ENCODE data around the gene SEL1L. TPM values are rescaled to one million over a fixed set of nuclear protein-coding genes. Genes with fewer than 3 reads are reported as not detected.

SEL1L gene
- total RNA-seq, 1 donor from 2014 or later, result 28.0 TPM

DNA sequence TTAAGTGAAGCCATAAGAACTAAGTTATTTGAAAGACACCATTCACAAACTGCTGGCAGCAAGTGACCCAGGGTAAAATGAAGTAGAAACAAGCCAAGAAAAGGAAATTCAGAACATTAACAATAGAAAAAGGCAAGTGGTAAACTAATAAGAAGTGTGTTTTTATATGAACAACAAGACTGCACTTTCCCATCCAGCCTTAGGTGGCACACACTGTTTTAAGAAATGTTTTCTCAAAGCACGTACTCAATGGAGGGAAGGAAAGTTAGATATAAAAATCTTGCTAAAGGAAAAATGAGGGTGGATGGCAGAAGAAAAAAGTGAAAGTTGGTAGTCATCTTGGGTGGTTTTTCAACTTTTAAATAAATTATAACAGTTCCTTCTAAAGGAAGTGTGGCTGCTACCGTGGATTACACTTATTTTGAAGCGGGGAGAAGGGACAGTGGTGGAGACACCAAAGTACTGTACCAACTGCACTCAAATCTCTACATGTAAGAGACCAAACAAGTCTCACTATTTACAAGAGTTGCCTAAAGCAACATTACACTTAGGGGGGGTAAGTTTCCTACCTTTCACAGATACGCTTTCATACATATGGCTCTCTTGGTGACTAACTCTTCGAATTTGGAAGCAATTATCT lies 58.8 kb downstream of the SEL1L start:
- no peak overlapping the region for H3K9ac ChIP-seq
- no peak overlapping the region for H2AFZ ChIP-seq (replicated peaks)
- Mint-ChIP-seq H3K4me1 (no peaks in the 10 kb centered on the region), H3K27ac (no peak overlapping the region), H3K36me3 (peaks cover 3% of the 10 kb centered on the region), H3K27me3 (ENCODE audit: insufficient read depth, low read depth) (no peaks in the 10 kb centered on the region), H3K4me3 (no peak overlapping the region), H3K9me3 (no peaks in the 10 kb centered on the region)
- DNase-seq (ENCODE audit: low spot score), result no peak
- no peaks in the 10 kb centered on the region for H3K4me1 ChIP-seq
- H3K9me3 ChIP-seq (ENCODE audit: low read depth), result no peaks in the 10 kb centered on the region
- no peaks in the 10 kb centered on the region for H4K20me1 ChIP-seq (ENCODE audit: low read depth)
- H3K27me3 ChIP-seq, result no peaks in the 10 kb centered on the region
- no peak overlapping the region for H3K4me3 ChIP-seq
- TF ChIP-seq EZH2phosphoT487 (IDR thresholded peaks at IDR 0.05) (no peak), EZH2 (IDR thresholded peaks at IDR 0.05) (no peak)
- TF ChIP-seq, protein P1, sequence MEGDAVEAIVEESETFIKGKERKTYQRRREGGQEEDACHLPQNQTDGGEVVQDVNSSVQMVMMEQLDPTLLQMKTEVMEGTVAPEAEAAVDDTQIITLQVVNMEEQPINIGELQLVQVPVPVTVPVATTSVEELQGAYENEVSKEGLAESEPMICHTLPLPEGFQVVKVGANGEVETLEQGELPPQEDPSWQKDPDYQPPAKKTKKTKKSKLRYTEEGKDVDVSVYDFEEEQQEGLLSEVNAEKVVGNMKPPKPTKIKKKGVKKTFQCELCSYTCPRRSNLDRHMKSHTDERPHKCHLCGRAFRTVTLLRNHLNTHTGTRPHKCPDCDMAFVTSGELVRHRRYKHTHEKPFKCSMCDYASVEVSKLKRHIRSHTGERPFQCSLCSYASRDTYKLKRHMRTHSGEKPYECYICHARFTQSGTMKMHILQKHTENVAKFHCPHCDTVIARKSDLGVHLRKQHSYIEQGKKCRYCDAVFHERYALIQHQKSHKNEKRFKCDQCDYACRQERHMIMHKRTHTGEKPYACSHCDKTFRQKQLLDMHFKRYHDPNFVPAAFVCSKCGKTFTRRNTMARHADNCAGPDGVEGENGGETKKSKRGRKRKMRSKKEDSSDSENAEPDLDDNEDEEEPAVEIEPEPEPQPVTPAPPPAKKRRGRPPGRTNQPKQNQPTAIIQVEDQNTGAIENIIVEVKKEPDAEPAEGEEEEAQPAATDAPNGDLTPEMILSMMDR (IDR thresholded peaks at IDR 0.05), result no peak
- H3K4me2 ChIP-seq, result no peak overlapping the region
- H3F3A ChIP-seq (ENCODE audit: low read depth), result no peaks in the 10 kb centered on the region
- H3K79me2 ChIP-seq (ENCODE audit: low read depth), result no peaks in the 10 kb centered on the region
- H3K27ac ChIP-seq, result no peak overlapping the region
- H3K36me3 ChIP-seq, result no peaks in the 10 kb centered on the region

- no peak for TF ChIP-seq EZH2phosphoT487 (IDR thresholded peaks at IDR 0.05)
- TF ChIP-seq, protein P1 (IDR thresholded peaks at IDR 0.05), result no peak
- no peak for TF ChIP-seq EZH2 (IDR thresholded peaks at IDR 0.05)
- Mint-ChIP-seq H3K9me3 (no peaks in the 10 kb centered on the region), H3K36me3 (no peaks in the 10 kb centered on the region), H3K27ac (no peak overlapping the region), H3K4me3 (no peak overlapping the region), H3K27me3 (ENCODE audit: insufficient read depth, low read depth) (no peaks in the 10 kb centered on the region), H3K4me1 (no peaks in the 10 kb centered on the region)
- no peak overlapping the region for H3K4me3 ChIP-seq
- H3K27ac ChIP-seq, result no peak overlapping the region
- H3K79me2 ChIP-seq (ENCODE audit: low read depth), result no peaks in the 10 kb centered on the region
- H3K9ac ChIP-seq, result no peak overlapping the region
- H3K27me3 ChIP-seq, result no peaks in the 10 kb centered on the region
- no peak overlapping the region for H3K4me2 ChIP-seq
- H2AFZ ChIP-seq (replicated peaks), result no peak overlapping the region
- no peaks in the 10 kb centered on the region for H3F3A ChIP-seq (ENCODE audit: low read depth)
- no peaks in the 10 kb centered on the region for H4K20me1 ChIP-seq (ENCODE audit: low read depth)
- no peaks in the 10 kb centered on the region for H3K9me3 ChIP-seq (ENCODE audit: low read depth)
- DNase-seq (ENCODE audit: low spot score), result no peak
- no peaks in the 10 kb centered on the region for H3K4me1 ChIP-seq
- H3K36me3 ChIP-seq, result no peaks in the 10 kb centered on the region
Measured at GRCh38 chr14:81474148-81474492, 59.5 kb downstream of the SEL1L start.

- no peak overlapping the region for H2AFZ ChIP-seq (replicated peaks)
- H3F3A ChIP-seq (ENCODE audit: low read depth), result no peaks in the 10 kb centered on the region
- no peaks in the 10 kb centered on the region for H3K4me1 ChIP-seq
- H3K27ac ChIP-seq, result no peak overlapping the region
- H3K9ac ChIP-seq, result no peak overlapping the region
- no peaks in the 10 kb centered on the region for H3K36me3 Mint-ChIP-seq
- H3K9me3 ChIP-seq (ENCODE audit: low read depth), result no peaks in the 10 kb centered on the region
- H3K4me3 Mint-ChIP-seq, result no peak overlapping the region
- H3K36me3 ChIP-seq, result no peaks in the 10 kb centered on the region
- no peaks in the 10 kb centered on the region for H3K9me3 Mint-ChIP-seq
- H4K20me1 ChIP-seq (ENCODE audit: low read depth), result no peaks in the 10 kb centered on the region
- H3K79me2 ChIP-seq (ENCODE audit: low read depth), result no peaks in the 10 kb centered on the region
- H3K4me3 ChIP-seq, result no peak overlapping the region
- no peak for TF ChIP-seq EZH2phosphoT487 (IDR thresholded peaks at IDR 0.05)
- TF ChIP-seq, protein P1 (IDR thresholded peaks at IDR 0.05), result no peak
- TF ChIP-seq EZH2 (IDR thresholded peaks at IDR 0.05), result no peak
- H3K27me3 ChIP-seq, result no peaks in the 10 kb centered on the region
- no peak overlapping the region for H3K27ac Mint-ChIP-seq
- H3K27me3 Mint-ChIP-seq (ENCODE audit: insufficient read depth, low read depth), result no peaks in the 10 kb centered on the region
- no peak for DNase-seq (ENCODE audit: low spot score)
- no peak overlapping the region for H3K4me2 ChIP-seq
- H3K4me1 Mint-ChIP-seq, result no peaks in the 10 kb centered on the region
Measured at GRCh38 chr14:81473456-81474147, 60.1 kb downstream of the SEL1L start.

Data from neural progenitor cell (in vitro differentiated cells).